ENCODE data around the gene TRPM2.

- TF ChIP-seq CTCF (IDR thresholded peaks at IDR 0.05) (no peak), POLR2A (IDR thresholded peaks at IDR 0.05) (no peak)
Observed at GRCh38 chr21:44421901-44422840, 68.8 kb downstream of the TRPM2 start.
